HG02623 (cell line): ENCODE measurements around the gene LMBRD2.
"Not testable (repeated sequence)": the region's sequence is repeated elsewhere in the genome, so short reads cannot be mapped to it uniquely, and the experiment has no call there.

Source experiments
- ATAC-seq: cut with Tn5 transposase; IDR thresholded peaks from one replicate; pipeline ENCODE4 v1.9.1; 2021; ENCODE audit warnings: moderate library complexity; ENCODE audit not compliant: unreplicated experiment

Gene LMBRD2

GRCh38 chr5:36162810-36163486 lies 11.3 kb upstream of the LMBRD2 start:
- no peak for ATAC-seq

GRCh38 chr5:36161361-36161760 lies 9.7 kb upstream of the LMBRD2 start:
- ATAC-seq = no peak

- ATAC-seq = no peak
Observed at GRCh38 chr5:36160617-36161016, 8.9 kb upstream of the LMBRD2 start.

- no peak for ATAC-seq
Observed at GRCh38 chr5:36158144-36158543, 6.5 kb upstream of the LMBRD2 start.

GRCh38 chr5:36156619-36157018 lies 4.9 kb upstream of the LMBRD2 start:
- no peak for ATAC-seq

- no peak for ATAC-seq
Observed at GRCh38 chr5:36156121-36156601, 4.5 kb upstream of the LMBRD2 start.

- no peak for ATAC-seq
Observed at GRCh38 chr5:36155291-36155690, 3.6 kb upstream of the LMBRD2 start.

GRCh38 chr5:36153726-36154125 lies 2.0 kb upstream of the LMBRD2 start:
- no peak for ATAC-seq

- ATAC-seq = no peak
Observed at GRCh38 chr5:36153298-36153677, 1.6 kb upstream of the LMBRD2 start.

GRCh38 chr5:36152324-36153297 lies 924 bp upstream of the LMBRD2 start:
- ATAC-seq = peak; percentile 0

GRCh38 chr5:36150676-36151433 lies 832 bp downstream of the LMBRD2 start:
- peak; percentile 25 for ATAC-seq

- ATAC-seq = no peak
Observed at GRCh38 chr5:36147681-36148080, 4.0 kb downstream of the LMBRD2 start.

- ATAC-seq = no peak
Observed at GRCh38 chr5:36146390-36146789, 5.3 kb downstream of the LMBRD2 start.

- ATAC-seq = no peak
Observed at GRCh38 chr5:36145311-36145710, 6.4 kb downstream of the LMBRD2 start.

GRCh38 chr5:36138900-36139683 lies 12.6 kb downstream of the LMBRD2 start:
- ATAC-seq = no peak

GRCh38 chr5:36136581-36136980 lies 15.1 kb downstream of the LMBRD2 start:
- ATAC-seq = no peak

GRCh38 chr5:36135988-36136387 lies 15.7 kb downstream of the LMBRD2 start:
- ATAC-seq = no peak

GRCh38 chr5:36133009-36133408 lies 18.7 kb downstream of the LMBRD2 start:
- not testable (repeated sequence) for ATAC-seq

GRCh38 chr5:36129666-36130065 lies 22.0 kb downstream of the LMBRD2 start:
- not testable (repeated sequence) for ATAC-seq

- ATAC-seq = no peak
Observed at GRCh38 chr5:36128795-36129194, 22.9 kb downstream of the LMBRD2 start.
